Activated CD8-positive, alpha-beta T cell treated with anti-CD3 and anti-CD28 coated beads for 36 hours (primary cell): ENCODE results near the gene AGAP1. TPM values are rescaled to one million over a fixed set of nuclear protein-coding genes. Genes with fewer than 3 reads are reported as not detected.

ENCODE experiments used
- ATAC-seq: fragments of 200-7000 bp; cut with Tn5 transposase; one replicate; pipeline ENCODE4 v1.10.0; 2021; ENCODE audit warnings: mild to moderate bottlenecking, moderate library complexity
- CTCF ChIA-PET: fragments of 350-600 bp; sonication (Branson Sonifier 250); formaldehyde crosslinking; loops from one replicate; lab custom pipeline; 2021; ENCODE audit warnings: antibody characterized with exemption; lab: Charles Lee
- POLR2A ChIA-PET: fragments of 350-600 bp; sonication (Branson Sonifier 250); formaldehyde crosslinking; loops from one replicate; lab custom pipeline; 2021; ENCODE audit warnings: antibody characterized with exemption; lab: Charles Lee
- DNase-seq: peaks from one replicate; pipeline ENCODE4 v3.0.0-alpha.2; 2020
- H3K27ac Mint-ChIP-seq: one replicate; pipeline ENCODE4 v1.8.0; 2021; ENCODE audit warnings: mild to moderate bottlenecking, mixed read lengths
- H3K27me3 Mint-ChIP-seq: one replicate; pipeline ENCODE4 v1.8.0; 2021; ENCODE audit warnings: mixed read lengths
- H3K36me3 Mint-ChIP-seq: one replicate; pipeline ENCODE4 v1.8.0; 2021; ENCODE audit warnings: low read depth, mixed read lengths
- H3K4me1 Mint-ChIP-seq: one replicate; pipeline ENCODE4 v1.8.0; 2021; ENCODE audit warnings: low read depth, mixed read lengths
- H3K4me3 Mint-ChIP-seq: one replicate; pipeline ENCODE4 v1.8.0; 2021; ENCODE audit warnings: mild to moderate bottlenecking, moderate library complexity, mixed read lengths
- H3K9me3 Mint-ChIP-seq: one replicate; pipeline ENCODE4 v1.8.0; 2021; ENCODE audit warnings: mixed read lengths
- intact Hi-C: fragments of 100-400 bp; cut with micrococcal nuclease; formaldehyde crosslinking; loops from one replicate; pipeline ENCODE4 v1.10.0; 2022
- total RNA-seq, 2 experiments: library from RNA; stranded (reverse); gene quantifications; one replicate each; pipeline ENCODE4 v1.2.3, GENCODE V29; 2021
- TF ChIP-seq, protein P1 (sequence below): fragments of 200-600 bp; IDR thresholded peaks from one replicate; pipeline ENCODE4 v1.8.0; 2022; ENCODE audit warnings: antibody characterized with exemption, mild to moderate bottlenecking

The AGAP1 gene
- total RNA-seq, 2 experiments from 2014 or later = 2.5 to 2.9 TPM

DNA sequence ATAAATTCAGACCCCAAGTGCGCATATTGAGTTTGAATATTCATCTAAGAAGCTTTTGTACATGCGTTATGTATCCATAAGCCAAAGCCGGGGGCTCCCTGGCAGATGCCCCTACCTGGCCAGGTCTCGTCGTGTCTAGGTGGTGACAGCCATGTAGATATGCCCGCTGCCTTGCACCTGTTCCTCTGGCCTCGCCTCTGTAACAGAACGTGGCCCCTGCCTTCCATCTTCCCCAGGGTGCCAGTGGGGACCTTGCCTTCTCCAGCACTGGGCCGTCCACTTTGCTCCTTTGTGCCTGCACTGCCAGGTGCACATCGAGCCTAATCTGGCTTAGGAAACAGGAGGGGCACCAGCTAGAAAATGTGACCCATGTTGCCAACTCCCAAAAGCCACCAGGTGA is 198.2 kb downstream of the AGAP1 start:
- Mint-ChIP-seq H3K27me3 (peaks cover 6% of the 10 kb centered on the region), H3K27ac (no peak overlapping the region), H3K36me3 (no peaks in the 10 kb centered on the region), H3K4me3 (no peak overlapping the region), H3K4me1 (no peaks in the 10 kb centered on the region), H3K9me3 (no peaks in the 10 kb centered on the region)
- CTCF ChIA-PET = no interaction called here
- no peak for ATAC-seq
- DNase-seq = no peak
- intact Hi-C loops = no loop called here
- TF ChIP-seq, protein P1, sequence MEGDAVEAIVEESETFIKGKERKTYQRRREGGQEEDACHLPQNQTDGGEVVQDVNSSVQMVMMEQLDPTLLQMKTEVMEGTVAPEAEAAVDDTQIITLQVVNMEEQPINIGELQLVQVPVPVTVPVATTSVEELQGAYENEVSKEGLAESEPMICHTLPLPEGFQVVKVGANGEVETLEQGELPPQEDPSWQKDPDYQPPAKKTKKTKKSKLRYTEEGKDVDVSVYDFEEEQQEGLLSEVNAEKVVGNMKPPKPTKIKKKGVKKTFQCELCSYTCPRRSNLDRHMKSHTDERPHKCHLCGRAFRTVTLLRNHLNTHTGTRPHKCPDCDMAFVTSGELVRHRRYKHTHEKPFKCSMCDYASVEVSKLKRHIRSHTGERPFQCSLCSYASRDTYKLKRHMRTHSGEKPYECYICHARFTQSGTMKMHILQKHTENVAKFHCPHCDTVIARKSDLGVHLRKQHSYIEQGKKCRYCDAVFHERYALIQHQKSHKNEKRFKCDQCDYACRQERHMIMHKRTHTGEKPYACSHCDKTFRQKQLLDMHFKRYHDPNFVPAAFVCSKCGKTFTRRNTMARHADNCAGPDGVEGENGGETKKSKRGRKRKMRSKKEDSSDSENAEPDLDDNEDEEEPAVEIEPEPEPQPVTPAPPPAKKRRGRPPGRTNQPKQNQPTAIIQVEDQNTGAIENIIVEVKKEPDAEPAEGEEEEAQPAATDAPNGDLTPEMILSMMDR = no peak
- POLR2A ChIA-PET = no interaction called here

- Mint-ChIP-seq H3K27me3 (peaks cover 6% of the 10 kb centered on the region), H3K4me3 (no peak overlapping the region), H3K4me1 (no peaks in the 10 kb centered on the region), H3K36me3 (no peaks in the 10 kb centered on the region), H3K9me3 (no peaks in the 10 kb centered on the region), H3K27ac (no peak overlapping the region)
- DNase-seq (no peak), ATAC-seq (no peak)
- TF ChIP-seq, protein P1 = no peak
- POLR2A ChIA-PET = no interaction called here
- CTCF ChIA-PET = no interaction called here
- intact Hi-C loops = no loop called here
Measured at GRCh38 chr2:235692671-235693171, 198.9 kb downstream of the AGAP1 start.

DNA sequence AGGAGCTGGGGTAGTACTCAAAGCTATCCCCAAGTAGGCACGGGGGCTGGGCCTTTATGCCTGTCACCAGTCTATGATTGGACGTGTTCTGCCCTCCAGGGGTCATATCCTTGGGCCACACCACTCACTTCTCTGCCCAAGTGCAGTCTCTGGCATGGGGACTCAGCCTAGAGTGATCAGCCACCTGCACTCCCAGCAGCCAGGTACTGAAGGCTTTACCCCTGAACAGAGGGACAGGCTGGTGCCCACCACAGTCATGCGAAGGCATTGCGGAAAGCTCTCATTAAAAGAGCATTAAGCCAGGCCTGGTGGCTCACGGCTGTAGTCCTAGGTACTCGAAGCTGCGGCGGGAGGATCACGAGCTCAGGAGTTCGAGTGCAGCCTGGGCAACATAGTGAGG is 199.4 kb downstream of the AGAP1 start:
- no peak for ATAC-seq
- ChIA-PET CTCF (no interaction called here), POLR2A (no interaction called here)
- H3K9me3 Mint-ChIP-seq = no peaks in the 10 kb centered on the region
- intact Hi-C loops = no loop called here
- no peak overlapping the region for H3K4me3 Mint-ChIP-seq
- TF ChIP-seq, protein P1 = no peak
- no peaks in the 10 kb centered on the region for H3K36me3 Mint-ChIP-seq
- peaks cover 3% of the 10 kb centered on the region for H3K27me3 Mint-ChIP-seq
- no peaks in the 10 kb centered on the region for H3K4me1 Mint-ChIP-seq
- no peak for DNase-seq
- H3K27ac Mint-ChIP-seq = no peak overlapping the region

GRCh38 chr2:235694721-235695601 is 201.1 kb downstream of the AGAP1 start:
- Mint-ChIP-seq H3K4me1 (no peaks in the 10 kb centered on the region), H3K9me3 (no peaks in the 10 kb centered on the region), H3K27ac (no peak overlapping the region), H3K27me3 (peaks cover 2% of the 10 kb centered on the region), H3K36me3 (no peaks in the 10 kb centered on the region), H3K4me3 (no peak overlapping the region)
- POLR2A ChIA-PET = no interaction called here
- intact Hi-C loops = no loop called here
- CTCF ChIA-PET = no interaction called here
- TF ChIP-seq, protein P1 = no peak
- DNase-seq = no peak
- ATAC-seq = no peak

DNA sequence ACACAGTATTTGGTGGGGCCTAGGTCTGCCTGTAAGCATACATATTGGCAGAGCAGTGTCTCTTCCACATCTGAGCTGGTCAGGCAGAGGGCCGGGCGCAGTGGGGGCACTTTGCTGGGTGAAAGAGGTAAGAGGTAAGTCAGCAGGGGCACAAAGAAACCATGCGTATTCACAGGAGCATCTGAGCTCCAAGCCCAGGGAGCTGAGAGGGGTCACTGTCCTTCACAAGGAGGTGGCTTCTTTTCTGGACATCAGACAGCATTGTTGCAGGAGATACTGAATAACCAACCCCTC is 201.7 kb downstream of the AGAP1 start:
- POLR2A ChIA-PET = no interaction called here
- no peaks in the 10 kb centered on the region for H3K4me1 Mint-ChIP-seq
- peaks cover 2% of the 10 kb centered on the region for H3K27me3 Mint-ChIP-seq
- intact Hi-C loops = no loop called here
- TF ChIP-seq, protein P1 = no peak
- DNase-seq (no peak), ATAC-seq (no peak)
- H3K36me3 Mint-ChIP-seq = no peaks in the 10 kb centered on the region
- CTCF ChIA-PET = no interaction called here
- no peaks in the 10 kb centered on the region for H3K9me3 Mint-ChIP-seq
- no peak overlapping the region for H3K27ac Mint-ChIP-seq
- no peak overlapping the region for H3K4me3 Mint-ChIP-seq
